ENCODE data around the gene PLOD2. TPM values are rescaled to one million over a fixed set of nuclear protein-coding genes. Genes with fewer than 3 reads are reported as not detected.

Gene PLOD2
- total RNA-seq, 1 experiment from 2014 or later = 19.3 TPM

- no peaks in the 10 kb centered on the region for H3K27me3 Mint-ChIP-seq (ENCODE audit: low read depth)
Measured at GRCh38 chr3:146199762-146200161, 38.8 kb upstream of the PLOD2 start.

More at GRCh38 chr3:146199762-146200161, 38.8 kb upstream of the PLOD2 start:
- no peak overlapping the region for H3K27ac ChIP-seq (ENCODE audit: insufficient read length, low read depth, low read length)
- no peaks in the 10 kb centered on the region for H3K9me3 Mint-ChIP-seq
- H4K5ac ChIP-seq (ENCODE audit: insufficient read length, low read depth, low read length) = no peak overlapping the region
- no peak overlapping the region for H3K56ac ChIP-seq (ENCODE audit: insufficient read length, low read depth, low read length)
- H3K27ac Mint-ChIP-seq = no peak overlapping the region
- no peak overlapping the region for H2BK120ac ChIP-seq (ENCODE audit: low read depth, low read length, poor library complexity, severe bottlenecking)
- H3K14ac ChIP-seq (ENCODE audit: insufficient read depth, low read length) = no peak overlapping the region
- H3K36me3 Mint-ChIP-seq (ENCODE audit: insufficient read depth in 1 of 3, low read depth in 3 of 3) = no peaks in the 10 kb centered on the region
- no peak for DNase-seq
- H3K4me1 Mint-ChIP-seq = peaks cover 8 to 10% of the 10 kb centered on the region in 2 experiments; a peak in 3 of 4 replicates
- no peak overlapping the region for H2BK15ac ChIP-seq (ENCODE audit: low read depth, low read length)
- H4K8ac ChIP-seq (replicated peaks; ENCODE audit: insufficient read length, low read depth, low read length) = no peak overlapping the region
- H2BK20ac ChIP-seq (ENCODE audit: low read depth, low read length, poor library complexity, severe bottlenecking) = no peak overlapping the region
- no peak overlapping the region for H3K18ac ChIP-seq (ENCODE audit: insufficient read length, low read depth, low read length)
- H3K4me1 ChIP-seq (ENCODE audit: insufficient read depth, low read length) = no peaks in the 10 kb centered on the region
- no peaks in the 10 kb centered on the region for H3K79me2 ChIP-seq (ENCODE audit: insufficient read depth, low read length)
- H2BK5ac ChIP-seq (ENCODE audit: insufficient read length, low read length) = no peak overlapping the region
- H3K79me1 ChIP-seq (ENCODE audit: insufficient read depth, low read depth, low read length, poor library complexity, severe bottlenecking) = no peaks in the 10 kb centered on the region
- TF ChIP-seq, protein P1, sequence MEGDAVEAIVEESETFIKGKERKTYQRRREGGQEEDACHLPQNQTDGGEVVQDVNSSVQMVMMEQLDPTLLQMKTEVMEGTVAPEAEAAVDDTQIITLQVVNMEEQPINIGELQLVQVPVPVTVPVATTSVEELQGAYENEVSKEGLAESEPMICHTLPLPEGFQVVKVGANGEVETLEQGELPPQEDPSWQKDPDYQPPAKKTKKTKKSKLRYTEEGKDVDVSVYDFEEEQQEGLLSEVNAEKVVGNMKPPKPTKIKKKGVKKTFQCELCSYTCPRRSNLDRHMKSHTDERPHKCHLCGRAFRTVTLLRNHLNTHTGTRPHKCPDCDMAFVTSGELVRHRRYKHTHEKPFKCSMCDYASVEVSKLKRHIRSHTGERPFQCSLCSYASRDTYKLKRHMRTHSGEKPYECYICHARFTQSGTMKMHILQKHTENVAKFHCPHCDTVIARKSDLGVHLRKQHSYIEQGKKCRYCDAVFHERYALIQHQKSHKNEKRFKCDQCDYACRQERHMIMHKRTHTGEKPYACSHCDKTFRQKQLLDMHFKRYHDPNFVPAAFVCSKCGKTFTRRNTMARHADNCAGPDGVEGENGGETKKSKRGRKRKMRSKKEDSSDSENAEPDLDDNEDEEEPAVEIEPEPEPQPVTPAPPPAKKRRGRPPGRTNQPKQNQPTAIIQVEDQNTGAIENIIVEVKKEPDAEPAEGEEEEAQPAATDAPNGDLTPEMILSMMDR (conservative IDR thresholded peaks at IDR 0.05) = no peak
- H3K4ac ChIP-seq (ENCODE audit: low read depth, low read length) = no peak overlapping the region
- no CpG with 5 or more reads among the region's 5 CpGs for WGBS (ENCODE audit: extremely low coverage, insufficient read length, low lambda C conversion rate)
- no peak overlapping the region for H4K91ac ChIP-seq (ENCODE audit: insufficient read length, low read depth, low read length)
- H3K4me2 ChIP-seq (ENCODE audit: insufficient read depth, insufficient read length, low read length) = no peak overlapping the region
- H3K23me2 ChIP-seq (ENCODE audit: insufficient read length, low read depth, low read length, poor library complexity, severe bottlenecking) = no peaks in the 10 kb centered on the region
- H3K9me3 ChIP-seq (ENCODE audit: control insufficient read depth, low read depth, low read length) = no peaks in the 10 kb centered on the region
- H3T11ph ChIP-seq (ENCODE audit: low read length) = no peak overlapping the region
- H3K27me3 ChIP-seq (ENCODE audit: insufficient read depth, low read length) = no peaks in the 10 kb centered on the region; the same call in 1 of the 2 replicates
- no peak overlapping the region for H3K4me3 Mint-ChIP-seq
- H2AK5ac ChIP-seq (ENCODE audit: insufficient read length, low read length) = no peak overlapping the region
- H3K9ac ChIP-seq (ENCODE audit: extremely low read depth, insufficient read length, low read length) = no peak overlapping the region
- no peaks in the 10 kb centered on the region for H4K20me1 ChIP-seq (ENCODE audit: control insufficient read depth, insufficient read depth, insufficient read length)
- H2BK12ac ChIP-seq (ENCODE audit: insufficient read length, low read depth, low read length) = no peak overlapping the region
- no peak overlapping the region for H3K23ac ChIP-seq (ENCODE audit: insufficient read length, low read depth, low read length)
- H2AFZ ChIP-seq (ENCODE audit: low read length) = no peak overlapping the region

Measured in H9 (cell line).